ENCODE results near the gene LIN37. TPM values are rescaled to one million over a fixed set of nuclear protein-coding genes. Genes with fewer than 3 reads are reported as not detected.

LIN37 gene
- total RNA-seq, 2 donors from 2014 or later = 5.1 to 7.5 TPM

- intact Hi-C loops (cut with DNase I) = loop anchor here (5.0 kb wide), 1 partner anchor 164 kb away; the partner anchor contains the start of gene TMEM147
These were observed 37.3 kb upstream of the LIN37 start for GRCh38 chr19:35710784-35711723.

GRCh38 chr19:35712567-35713505 lies 35.5 kb upstream of the LIN37 start:
- Histone ChIP-seq H3K27me3 (no peaks in the 10 kb centered on the region), H3K27ac (no peak overlapping the region), H3K4me3 (no peak overlapping the region), H3K4me1 (peaks cover 9% of the 10 kb centered on the region), H3K9me3 (no peaks in the 10 kb centered on the region), H3K36me3 (no peaks in the 10 kb centered on the region), H3K9ac (ENCODE audit: low read depth in 2 of 2, low read length in 2 of 2) (no peak overlapping the region)
- DNase-seq = no peak
- intact Hi-C loops (cut with DNase I) = loop anchor here (5.0 kb wide), 1 partner anchor 166 kb away; the partner anchor contains the start of gene TMEM147
- no peak for TF ChIP-seq CTCF (IDR thresholded peaks at IDR 0.05)

More at GRCh38 chr19:35710784-35711723, 37.3 kb upstream of the LIN37 start:
- Histone ChIP-seq H3K9ac (ENCODE audit: low read depth in 2 of 2, low read length in 2 of 2) (no peak overlapping the region), H3K4me1 (peaks cover 8% of the 10 kb centered on the region), H3K27me3 (no peaks in the 10 kb centered on the region), H3K36me3 (no peaks in the 10 kb centered on the region), H3K9me3 (no peaks in the 10 kb centered on the region), H3K4me3 (no peak overlapping the region), H3K27ac (no peak overlapping the region)
- no peak for TF ChIP-seq CTCF (IDR thresholded peaks at IDR 0.05)
- DNase-seq = no peak

GRCh38 chr19:35713506-35713850 lies 34.9 kb upstream of the LIN37 start:
- Histone ChIP-seq H3K4me3 (no peak overlapping the region), H3K36me3 (no peaks in the 10 kb centered on the region), H3K27ac (no peak overlapping the region), H3K4me1 (peaks cover 9% of the 10 kb centered on the region), H3K9ac (ENCODE audit: low read depth in 2 of 2, low read length in 2 of 2) (no peak overlapping the region), H3K9me3 (no peaks in the 10 kb centered on the region), H3K27me3 (no peaks in the 10 kb centered on the region)
- no peak for TF ChIP-seq CTCF (IDR thresholded peaks at IDR 0.05)
- intact Hi-C loops (cut with DNase I) = loop anchor here (5.0 kb wide), 1 partner anchor 166 kb away; the partner anchor contains the start of gene TMEM147
- no peak for DNase-seq

- intact Hi-C loops (cut with DNase I) = loop anchor here (5.0 kb wide), 1 partner anchor 167 kb away; the partner anchor contains the start of gene TMEM147
- no peak overlapping the region for H3K4me3 ChIP-seq
- H3K9ac ChIP-seq (ENCODE audit: low read depth in 2 of 2, low read length in 2 of 2) = no peak overlapping the region
- DNase-seq = no peak
- H3K36me3 ChIP-seq = no peaks in the 10 kb centered on the region
- H3K27me3 ChIP-seq = no peaks in the 10 kb centered on the region
- no peak for TF ChIP-seq CTCF (IDR thresholded peaks at IDR 0.05)
- peaks cover 9% of the 10 kb centered on the region for H3K4me1 ChIP-seq
- H3K9me3 ChIP-seq = no peaks in the 10 kb centered on the region
- H3K27ac ChIP-seq = no peak overlapping the region
These were observed 34.4 kb upstream of the LIN37 start for GRCh38 chr19:35713904-35714495.
